Measurements from ENCODE around the gene TMEM178B.
"Not testable (repeated sequence)": the region's sequence is repeated elsewhere in the genome, so short reads cannot be mapped to it uniquely, and the experiment has no call there.

TMEM178B gene

GRCh38 chr7:141359262-141359661, 285.4 kb downstream of the TMEM178B start:
- DNase-seq (ENCODE audit: low read depth, low spot score): no peak
- H3K4me3 ChIP-seq (ENCODE audit: low read length): no peak overlapping the region

GRCh38 chr7:141359740-141360415, 286.0 kb downstream of the TMEM178B start:
- no peak for DNase-seq (ENCODE audit: low read depth, low spot score)
- no peak overlapping the region for H3K4me3 ChIP-seq (ENCODE audit: low read length)

- no peak for DNase-seq (ENCODE audit: low read depth, low spot score)
- no peak overlapping the region for H3K4me3 ChIP-seq (ENCODE audit: low read length)
These were observed 286.5 kb downstream of the TMEM178B start for GRCh38 chr7:141360416-141360760.

GRCh38 chr7:141360803-141361202, 286.9 kb downstream of the TMEM178B start:
- no peak for DNase-seq (ENCODE audit: low read depth, low spot score)
- H3K4me3 ChIP-seq (ENCODE audit: low read length): no peak overlapping the region

GRCh38 chr7:141361479-141361878, 287.6 kb downstream of the TMEM178B start:
- no peak for DNase-seq (ENCODE audit: low read depth, low spot score)
- no peak overlapping the region for H3K4me3 ChIP-seq (ENCODE audit: low read length)

- no peak for DNase-seq (ENCODE audit: low read depth, low spot score)
- H3K4me3 ChIP-seq (ENCODE audit: low read length): no peak overlapping the region
These were observed 288.1 kb downstream of the TMEM178B start for GRCh38 chr7:141361960-141362359.

- DNase-seq (ENCODE audit: low read depth, low spot score): no peak
- no peak overlapping the region for H3K4me3 ChIP-seq (ENCODE audit: low read length)
These were observed 288.9 kb downstream of the TMEM178B start for GRCh38 chr7:141362580-141363435.

GRCh38 chr7:141363748-141364147, 289.9 kb downstream of the TMEM178B start:
- no peak for DNase-seq (ENCODE audit: low read depth, low spot score)
- H3K4me3 ChIP-seq (ENCODE audit: low read length): no peak overlapping the region

- no peak for DNase-seq (ENCODE audit: low read depth, low spot score)
- no peak overlapping the region for H3K4me3 ChIP-seq (ENCODE audit: low read length)
These were observed 292.3 kb downstream of the TMEM178B start for GRCh38 chr7:141366091-141366621.

GRCh38 chr7:141369422-141369821, 295.6 kb downstream of the TMEM178B start:
- DNase-seq (ENCODE audit: low read depth, low spot score): no peak
- no peak overlapping the region for H3K4me3 ChIP-seq (ENCODE audit: low read length)

- no peak for DNase-seq (ENCODE audit: low read depth, low spot score)
These were observed 296.3 kb downstream of the TMEM178B start for GRCh38 chr7:141370178-141370577.

GRCh38 chr7:141370650-141371049, 296.8 kb downstream of the TMEM178B start:
- DNase-seq (ENCODE audit: low read depth, low spot score): no peak
- no peak overlapping the region for H3K4me3 ChIP-seq (ENCODE audit: low read length)

More at GRCh38 chr7:141370178-141370577, 296.3 kb downstream of the TMEM178B start:
- no peak overlapping the region for H3K4me3 ChIP-seq (ENCODE audit: low read length)

- H3K4me3 ChIP-seq (ENCODE audit: low read length): no peak overlapping the region
These were observed 300.6 kb downstream of the TMEM178B start for GRCh38 chr7:141374425-141374824.

GRCh38 chr7:141375442-141375841, 301.6 kb downstream of the TMEM178B start:
- DNase-seq (ENCODE audit: low read depth, low spot score): no peak
- no peak overlapping the region for H3K4me3 ChIP-seq (ENCODE audit: low read length)

More at GRCh38 chr7:141374425-141374824, 300.6 kb downstream of the TMEM178B start:
- DNase-seq (ENCODE audit: low read depth, low spot score): no peak

GRCh38 chr7:141377906-141378305, 304.0 kb downstream of the TMEM178B start:
- no peak for DNase-seq (ENCODE audit: low read depth, low spot score)
- no peak overlapping the region for H3K4me3 ChIP-seq (ENCODE audit: low read length)

GRCh38 chr7:141378405-141378804, 304.5 kb downstream of the TMEM178B start:
- H3K4me3 ChIP-seq (ENCODE audit: low read length): no peak overlapping the region
- no peak for DNase-seq (ENCODE audit: low read depth, low spot score)

- no peak for DNase-seq (ENCODE audit: low read depth, low spot score)
These were observed 308.0 kb downstream of the TMEM178B start for GRCh38 chr7:141381794-141382427.

GRCh38 chr7:141383356-141383755, 309.5 kb downstream of the TMEM178B start:
- H3K4me3 ChIP-seq (ENCODE audit: low read length); DNase-seq (ENCODE audit: low read depth, low spot score): not testable (repeated sequence)

More at GRCh38 chr7:141381794-141382427, 308.0 kb downstream of the TMEM178B start:
- H3K4me3 ChIP-seq (ENCODE audit: low read length): no peak overlapping the region

GRCh38 chr7:141386881-141387280, 313.0 kb downstream of the TMEM178B start:
- H3K4me3 ChIP-seq (ENCODE audit: low read length): no peak overlapping the region
- DNase-seq (ENCODE audit: low read depth, low spot score): no peak

Measured in Jurkat, Clone E6-1 (cell line).